Astrocyte (in vitro differentiated cells and primary cell): ENCODE data around the gene SUN1. TPM values are rescaled to one million over a fixed set of nuclear protein-coding genes. Genes with fewer than 3 reads are reported as not detected.
"Not testable (repeated sequence)": the region's sequence is repeated elsewhere in the genome, so short reads cannot be mapped to it uniquely, and the experiment has no call there.

Experiments
- DNase-seq: peaks from one replicate; pipeline ENCODE4 v3.0.0-alpha.2; 2010; ENCODE audit warnings: low read depth
- FAIRE-seq: peaks from 2 replicates; lab custom pipeline; 2011; peaks lifted over from hg19 to GRCh38; lab: Jason Lieb, UNC
- H2AFZ ChIP-seq: 2 replicates; pipeline ENCODE4 v1.6.0; 2012; ENCODE audit warnings: low read depth, low read length, inconsistent platforms
- H3K27ac ChIP-seq: 2 replicates; pipeline ENCODE4 v1.5.1; 2011; ENCODE audit warnings: low read depth, low read length, inconsistent platforms
- H3K27me3 ChIP-seq: 2 replicates; pipeline ENCODE4 v1.6.0; 2011; ENCODE audit warnings: low read length, inconsistent platforms; ENCODE audit not compliant: insufficient read depth
- H3K36me3 ChIP-seq: 2 replicates; pipeline ENCODE4 v1.5.1; 2011; ENCODE audit warnings: low read length, inconsistent platforms; ENCODE audit not compliant: insufficient read depth
- H3K4me1 ChIP-seq: 2 replicates; pipeline ENCODE4 v1.5.1; 2011; ENCODE audit warnings: low read length, inconsistent platforms; ENCODE audit not compliant: insufficient read depth
- H3K4me2 ChIP-seq: 2 replicates; pipeline ENCODE4 v1.6.0; 2012; ENCODE audit warnings: low read length, inconsistent platforms
- H3K4me3 ChIP-seq: 2 replicates; pipeline ENCODE4 v1.5.1; 2011; ENCODE audit warnings: low read depth, mild to moderate bottlenecking, low read length, inconsistent platforms; ENCODE audit not compliant: insufficient read depth
- H3K79me2 ChIP-seq: 2 replicates; pipeline ENCODE4 v1.6.0; 2012; ENCODE audit warnings: mild to moderate bottlenecking, low read length, inconsistent platforms; ENCODE audit not compliant: insufficient read depth
- H3K9ac ChIP-seq: 2 replicates; pipeline ENCODE4 v1.6.0; 2012; ENCODE audit warnings: mild to moderate bottlenecking, low read length, inconsistent platforms
- H3K9me3 ChIP-seq: 2 replicates; pipeline ENCODE4 v1.5.1; 2012; ENCODE audit warnings: low read depth, mild to moderate bottlenecking, low read length, inconsistent platforms; ENCODE audit not compliant: insufficient read depth
- H4K20me1 ChIP-seq: 2 replicates; pipeline ENCODE4 v1.6.0; 2012; ENCODE audit warnings: low read length, inconsistent platforms; ENCODE audit not compliant: insufficient read depth
- H3K27ac Mint-ChIP-seq: one replicate; pipeline ENCODE4 v1.8.0; 2021; ENCODE audit warnings: mild to moderate bottlenecking, mixed read lengths; ENCODE audit not compliant: unreplicated experiment
- H3K27me3 Mint-ChIP-seq: one replicate; pipeline ENCODE4 v1.8.0; 2021; ENCODE audit warnings: low read depth, mixed read lengths; ENCODE audit not compliant: unreplicated experiment
- H3K36me3 Mint-ChIP-seq: one replicate; pipeline ENCODE4 v1.8.0; 2021; ENCODE audit warnings: low read depth, mixed read lengths; ENCODE audit not compliant: unreplicated experiment
- H3K4me1 Mint-ChIP-seq: one replicate; pipeline ENCODE4 v1.8.0; 2021; ENCODE audit warnings: low read depth, mixed read lengths; ENCODE audit not compliant: unreplicated experiment
- H3K4me3 Mint-ChIP-seq: one replicate; pipeline ENCODE4 v1.8.0; 2021; ENCODE audit warnings: mild to moderate bottlenecking, moderate library complexity, mixed read lengths; ENCODE audit not compliant: unreplicated experiment
- H3K9me3 Mint-ChIP-seq: one replicate; pipeline ENCODE4 v1.8.0; 2021; ENCODE audit warnings: mild to moderate bottlenecking, mixed read lengths; ENCODE audit not compliant: unreplicated experiment
- CTCF ChIP-seq: IDR thresholded peaks from 2 replicates; pipeline ENCODE4 v1.5.1; 2011; ENCODE audit warnings: low read depth, mild to moderate bottlenecking, inconsistent platforms, low read length, moderate library complexity; ENCODE audit not compliant: insufficient read depth
- EZH2 ChIP-seq: IDR thresholded peaks from 2 replicates; pipeline ENCODE4 v1.6.1; 2012; ENCODE audit warnings: mild to moderate bottlenecking, low read length, inconsistent platforms; ENCODE audit not compliant: insufficient read depth
- total RNA-seq: library from RNA; stranded (reverse); gene quantifications from 2 replicates; pipeline ENCODE4 v1.2.1, GENCODE V29; 2021

Gene SUN1
- total RNA-seq, 1 donor from 2014 or later = 121 TPM

DNA sequence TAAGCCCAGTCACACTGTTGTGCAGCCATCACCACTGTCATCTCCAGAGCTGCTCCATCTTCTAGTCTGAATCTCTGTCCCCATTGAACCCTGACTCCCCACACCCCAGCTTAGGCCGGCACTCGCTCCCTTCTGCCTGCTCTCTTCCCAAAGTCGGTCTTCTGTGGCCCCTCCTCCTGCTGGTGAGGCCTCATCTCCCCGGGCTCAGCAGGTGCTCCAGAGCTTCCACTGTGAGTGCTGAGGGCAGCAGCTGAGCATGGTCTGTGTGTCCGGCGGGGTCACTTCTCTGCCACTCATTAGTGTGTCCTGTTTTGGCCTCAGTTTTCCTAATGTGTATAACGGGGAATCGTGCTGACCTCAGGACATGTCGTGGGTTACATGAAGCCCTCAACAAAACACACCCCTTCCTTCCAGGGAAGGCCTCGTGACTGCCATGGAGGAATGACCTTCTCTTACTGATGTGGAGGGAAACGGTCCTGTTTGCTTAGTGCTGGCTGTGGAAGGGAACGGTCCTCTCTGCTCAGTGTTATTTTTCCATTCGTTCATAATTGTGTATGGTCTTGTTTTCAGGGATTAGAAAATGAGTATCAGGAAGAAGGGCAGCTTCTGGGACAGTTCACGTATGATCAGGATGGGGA is 39.7 kb downstream of the SUN1 start:
- no peak overlapping the region for H3K9ac ChIP-seq
- FAIRE-seq = no peak
- H2AFZ ChIP-seq = no peak overlapping the region
- H3K9me3 Mint-ChIP-seq = no peaks in the 10 kb centered on the region
- no peak overlapping the region for H3K27ac ChIP-seq
- H3K27me3 Mint-ChIP-seq = no peaks in the 10 kb centered on the region
- H3K36me3 Mint-ChIP-seq = peaks cover 17% of the 10 kb centered on the region
- no peaks in the 10 kb centered on the region for H3K27me3 ChIP-seq
- H3K4me1 Mint-ChIP-seq = peaks cover 5% of the 10 kb centered on the region
- TF ChIP-seq CTCF = no peak
- TF ChIP-seq EZH2 = no peak
- no peak for DNase-seq
- peaks cover 8% of the 10 kb centered on the region for H3K4me1 ChIP-seq
- H3K4me3 Mint-ChIP-seq = no peak overlapping the region
- no peaks in the 10 kb centered on the region for H3K9me3 ChIP-seq
- H3K79me2 ChIP-seq = peaks cover 17% of the 10 kb centered on the region
- H3K4me3 ChIP-seq = no peak overlapping the region
- no peak overlapping the region for H3K4me2 ChIP-seq
- H3K27ac Mint-ChIP-seq = peak overlapping the region; percentile 34
- peaks cover 10% of the 10 kb centered on the region for H4K20me1 ChIP-seq
- H3K36me3 ChIP-seq = peaks cover 25% of the 10 kb centered on the region

- peaks cover 14% of the 10 kb centered on the region for H3K36me3 Mint-ChIP-seq
- H3K27me3 Mint-ChIP-seq, H3K4me2 ChIP-seq, H3K9me3 ChIP-seq, H3K27ac ChIP-seq, FAIRE-seq, H3K4me1 ChIP-seq, H3K4me3 ChIP-seq, H3K27ac Mint-ChIP-seq, H3K4me1 Mint-ChIP-seq, H3K9ac ChIP-seq, DNase-seq, H3K27me3 ChIP-seq, H2AFZ ChIP-seq, H3K9me3 Mint-ChIP-seq: not testable (repeated sequence)
- H3K79me2 ChIP-seq = peaks cover 18% of the 10 kb centered on the region
- peak overlapping the region; percentile 50 for H3K4me3 Mint-ChIP-seq
- H3K36me3 ChIP-seq = peaks cover 25% of the 10 kb centered on the region
- peaks cover 11% of the 10 kb centered on the region for H4K20me1 ChIP-seq
Measured at GRCh38 chr7:872685-873084, 40.4 kb downstream of the SUN1 start.

DNA sequence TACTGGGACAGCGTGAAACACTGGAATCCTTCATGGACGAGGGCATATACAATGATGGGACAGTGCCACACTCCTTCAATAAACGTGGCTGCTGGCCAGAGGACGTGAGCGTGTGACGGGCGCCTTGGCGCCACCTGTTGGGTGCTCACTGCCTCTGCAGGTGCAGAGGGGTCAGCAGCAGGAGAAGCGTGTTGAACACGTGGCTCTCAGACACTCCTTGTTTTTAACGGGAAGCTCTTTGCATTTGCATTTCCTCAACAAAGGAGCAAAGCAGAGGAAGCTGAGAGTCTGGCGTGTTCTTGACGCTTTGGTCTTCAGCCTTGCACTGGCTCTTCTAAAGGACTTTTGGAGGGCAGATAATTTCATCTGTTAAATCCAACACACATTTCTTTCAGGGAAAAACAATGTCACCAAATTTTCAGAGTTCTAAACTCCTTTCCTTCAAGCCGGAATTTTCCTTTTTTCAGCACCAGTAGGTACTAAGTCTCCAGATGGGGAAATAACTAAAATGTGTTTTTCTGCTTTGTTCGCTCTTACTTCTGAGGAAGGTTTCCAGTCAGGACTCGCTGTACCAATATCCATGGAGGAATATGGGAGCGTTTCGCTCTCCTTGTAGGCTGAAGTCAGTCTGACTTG is 41.2 kb downstream of the SUN1 start:
- Histone ChIP-seq H3K79me2 (peaks cover 19% of the 10 kb centered on the region), H3K4me3 (no peak overlapping the region), H3K36me3 (peaks cover 25% of the 10 kb centered on the region), H3K27me3 (no peaks in the 10 kb centered on the region), H4K20me1 (peaks cover 18% of the 10 kb centered on the region), H2AFZ (no peak overlapping the region), H3K27ac (no peak overlapping the region), H3K4me2 (no peak overlapping the region), H3K9me3 (no peaks in the 10 kb centered on the region), H3K4me1 (no peaks in the 10 kb centered on the region), H3K9ac (peak overlapping the region; percentile 34)
- Mint-ChIP-seq H3K27me3 (no peaks in the 10 kb centered on the region), H3K4me3 (peak overlapping the region; percentile 50), H3K9me3 (no peaks in the 10 kb centered on the region), H3K27ac (peak overlapping the region; percentile 78), H3K36me3 (peaks cover 14% of the 10 kb centered on the region), H3K4me1 (peaks cover 5% of the 10 kb centered on the region)
- TF ChIP-seq CTCF (peak; percentile 96), EZH2 (no peak)
- FAIRE-seq = no peak
- DNase-seq = peak; percentile 32
